Fibroblast of skin of scalp (primary cell): ENCODE results near the gene LRRC17.
"Not testable (repeated sequence)": the region's sequence is repeated elsewhere in the genome, so short reads cannot be mapped to it uniquely, and the experiment has no call there.

Source experiments
- DNase-seq: peaks from one replicate; pipeline ENCODE4 v3.0.0-alpha.2; 2013

The LRRC17 gene

GRCh38 chr7:102943423-102944169 is 30.8 kb downstream of the LRRC17 start:
- DNase-seq, result no peak

GRCh38 chr7:102944241-102944640 is 31.4 kb downstream of the LRRC17 start:
- no peak for DNase-seq

- DNase-seq, result no peak
These were observed 39.0 kb downstream of the LRRC17 start for GRCh38 chr7:102951839-102952238.

GRCh38 chr7:102953406-102953805 is 40.6 kb downstream of the LRRC17 start:
- no peak for DNase-seq

- not testable (repeated sequence) for DNase-seq
These were observed 41.6 kb downstream of the LRRC17 start for GRCh38 chr7:102954359-102954758.

GRCh38 chr7:102958004-102958403 is 45.2 kb downstream of the LRRC17 start:
- not testable (repeated sequence) for DNase-seq

GRCh38 chr7:102961993-102962392 is 49.2 kb downstream of the LRRC17 start:
- DNase-seq, result not testable (repeated sequence)

- no peak for DNase-seq
These were observed 53.7 kb downstream of the LRRC17 start for GRCh38 chr7:102966465-102966864.

GRCh38 chr7:102967798-102968197 is 55.0 kb downstream of the LRRC17 start:
- peak; percentile 20 for DNase-seq

- DNase-seq, result no peak
These were observed 60.4 kb downstream of the LRRC17 start for GRCh38 chr7:102973096-102973802.

GRCh38 chr7:102974366-102975236 is 61.8 kb downstream of the LRRC17 start:
- no peak for DNase-seq

- DNase-seq, result no peak
These were observed 63.1 kb downstream of the LRRC17 start for GRCh38 chr7:102975854-102976253.

GRCh38 chr7:102976493-102976892 is 63.7 kb downstream of the LRRC17 start:
- no peak for DNase-seq

- not testable (repeated sequence) for DNase-seq
These were observed 64.8 kb downstream of the LRRC17 start for GRCh38 chr7:102977586-102977985.

- DNase-seq, result peak; percentile 63
These were observed 65.5 kb downstream of the LRRC17 start for GRCh38 chr7:102978284-102978683.

GRCh38 chr7:102979670-102980069 is 66.9 kb downstream of the LRRC17 start:
- DNase-seq, result no peak

GRCh38 chr7:102981451-102981850 is 68.7 kb downstream of the LRRC17 start:
- no peak for DNase-seq

- no peak for DNase-seq
These were observed 69.4 kb downstream of the LRRC17 start for GRCh38 chr7:102982235-102982634.

- peak; percentile 17 for DNase-seq
These were observed 70.8 kb downstream of the LRRC17 start for GRCh38 chr7:102983602-102984001.

GRCh38 chr7:102985176-102985783 is 72.5 kb downstream of the LRRC17 start:
- DNase-seq, result peak; percentile 47

GRCh38 chr7:102988088-102988487 is 75.3 kb downstream of the LRRC17 start:
- DNase-seq, result no peak
